Common myeloid progenitor, CD34-positive (primary cell): Measurements from ENCODE around the gene ZBTB17.

Source experiments
- CTCF ChIA-PET: fragments of 350-600 bp; sonication (Branson Sonifier 250); formaldehyde crosslinking; loops from one replicate; lab custom pipeline; 2021; ENCODE audit warnings: antibody characterized with exemption; lab: Charles Lee
- POLR2A ChIA-PET: fragments of 350-600 bp; sonication (Branson Sonifier 250); formaldehyde crosslinking; loops from one replicate; lab custom pipeline; 2021; ENCODE audit warnings: antibody characterized with exemption; lab: Charles Lee
- DNase-seq, 3 donors: peaks; one replicate each; pipeline versions ENCODE4 v3.0.0 to v3.0.0-alpha.2; 2013
- H3K27ac ChIP-seq, 2 experiments: 1 replicate in 1 of 2; 2 replicates in 1 of 2; pipeline ENCODE4 v1.7.0; 2013; ENCODE audit warnings: inconsistent platforms in 2 of 2, low read length in 2 of 2, mild to moderate bottlenecking in 2 of 2, low read depth in 1 of 2, moderate library complexity in 1 of 2; ENCODE audit not compliant: severe bottlenecking in 2 of 2, insufficient read depth in 1 of 2, poor library complexity in 1 of 2
- H3K27me3 ChIP-seq, 5 experiments: replicated peaks in 2 of 5; 1 replicate in 3 of 5; 2 replicates in 2 of 5; pipeline versions ENCODE4 v1.6.1 to v1.7.0; 2013; ENCODE audit warnings: low read length in 4 of 5, mild to moderate bottlenecking in 2 of 5, moderate library complexity in 2 of 5, inconsistent platforms in 1 of 5; ENCODE audit not compliant: insufficient read depth in 5 of 5, control insufficient read depth in 4 of 5
- H3K36me3 ChIP-seq, 4 experiments: 1 replicate in 2 of 4; 2 replicates in 2 of 4; pipeline versions ENCODE4 v1.6.1 to v1.7.0; 2013; ENCODE audit warnings: low read length in 3 of 4, control low read depth in 1 of 4, mild to moderate bottlenecking in 1 of 4; ENCODE audit not compliant: control insufficient read depth in 4 of 4, insufficient read depth in 4 of 4
- H3K4me1 ChIP-seq, 4 experiments: 1 replicate in 3 of 4; 2 replicates in 1 of 4; pipeline versions ENCODE4 v1.6.1 to v1.7.1; 2013; ENCODE audit warnings: low read length in 3 of 4, mild to moderate bottlenecking in 3 of 4, control low read depth in 1 of 4, inconsistent platforms in 1 of 4, moderate library complexity in 1 of 4; ENCODE audit not compliant: control insufficient read depth in 4 of 4, insufficient read depth in 4 of 4; ENCODE audit errors: control extremely low read depth in 1 of 4
- H3K4me3 ChIP-seq, 7 experiments: 1 replicate in 4 of 7; 2 replicates in 3 of 7; pipeline versions ENCODE4 v1.5.1 to v1.7.0; 2013; ENCODE audit warnings: mild to moderate bottlenecking in 7 of 7, low read length in 6 of 7, moderate library complexity in 6 of 7, inconsistent platforms in 2 of 7, low read depth in 2 of 7, control low read depth in 1 of 7; ENCODE audit not compliant: insufficient read depth in 4 of 7, control insufficient read depth in 1 of 7; ENCODE audit errors: extremely low read depth in 1 of 7
- H3K9me3 ChIP-seq, 5 experiments: 1 replicate in 4 of 5; 2 replicates in 1 of 5; pipeline versions ENCODE4 v1.6.1 to v1.7.1; 2013; ENCODE audit warnings: low read length in 4 of 5, mild to moderate bottlenecking in 2 of 5, inconsistent platforms in 1 of 5, low read depth in 1 of 5, moderate library complexity in 1 of 5; ENCODE audit not compliant: control insufficient read depth in 4 of 5, insufficient read depth in 2 of 5; ENCODE audit errors: control extremely low read depth in 1 of 5
- WGBS: methylation state at CpG from one replicate; pipeline ENCODE4 v1.1.5; 2013; ENCODE audit not compliant: insufficient coverage; 5-methylcytosine and 5-hydroxymethylcytosine counted together

Gene ZBTB17

DNA sequence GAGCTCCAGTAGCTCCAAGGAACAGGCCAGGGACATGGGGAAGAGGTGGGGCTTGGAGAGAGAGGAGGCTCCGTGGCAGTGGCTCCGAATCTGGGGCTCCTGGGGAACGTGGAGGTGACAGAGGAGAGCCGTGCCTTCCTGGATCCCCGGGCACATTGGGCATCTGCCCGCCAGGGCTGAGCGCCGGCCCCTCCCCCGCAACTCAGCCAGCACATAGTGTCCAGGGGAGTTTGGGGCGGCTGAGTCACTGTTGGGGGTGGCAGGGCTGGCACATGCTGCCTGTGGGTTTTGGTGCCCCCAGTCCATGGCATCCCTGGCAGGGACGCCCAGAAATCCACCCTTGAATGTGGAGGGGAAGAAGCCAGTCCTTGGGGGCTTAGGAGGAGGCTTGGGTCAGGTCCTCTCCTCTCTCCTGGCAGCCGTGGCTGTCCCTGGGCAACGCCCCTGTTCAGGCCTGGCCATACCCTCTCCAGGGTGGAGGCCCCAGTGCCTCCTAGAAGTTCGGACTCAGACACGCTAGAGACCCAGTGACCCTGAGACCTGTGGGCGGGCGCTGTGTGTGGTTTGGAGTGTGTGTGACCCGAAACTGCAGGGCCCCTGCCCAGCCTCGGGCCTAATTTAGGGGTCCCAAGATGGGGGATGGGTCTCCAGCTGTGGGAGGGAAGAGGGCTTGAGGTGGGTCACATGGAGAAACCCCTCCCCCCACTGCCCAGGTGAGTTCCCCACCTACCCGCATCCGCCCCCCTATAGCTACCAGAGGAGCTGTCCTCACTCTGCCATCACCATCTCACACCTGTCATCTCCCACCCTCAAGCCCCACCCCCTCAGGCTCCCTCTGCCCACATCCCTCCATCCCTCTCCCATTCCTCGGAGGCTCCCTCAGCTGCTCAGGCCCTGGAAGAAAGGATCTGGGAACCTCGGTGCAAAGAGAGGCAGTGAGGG, 40.3 kb upstream of the ZBTB17 start:
- peaks cover 0 to 25% (median 17%) of the 10 kb centered on the region in 4 experiments for H3K4me1 ChIP-seq
- no peak for DNase-seq
- no peaks in the 10 kb centered on the region for H3K9me3 ChIP-seq
- H3K36me3 ChIP-seq, result no peaks in the 10 kb centered on the region
- 89% methylated on average over 12 of the region's 23 CpGs for WGBS
- CTCF ChIA-PET, result interaction anchor here (0.8 to 1.3 kb wide), 2 partner anchors 10 to 15 kb away, joined by 3 to 5 read pairs; no protein-coding TSS in a partner anchor
- H3K27ac ChIP-seq, result no peak overlapping the region
- H3K27me3 ChIP-seq, result peaks cover 0 to 2% (median 0%) of the 10 kb centered on the region in 5 experiments
- POLR2A ChIA-PET, result no interaction called here
- no peak overlapping the region for H3K4me3 ChIP-seq

DNA sequence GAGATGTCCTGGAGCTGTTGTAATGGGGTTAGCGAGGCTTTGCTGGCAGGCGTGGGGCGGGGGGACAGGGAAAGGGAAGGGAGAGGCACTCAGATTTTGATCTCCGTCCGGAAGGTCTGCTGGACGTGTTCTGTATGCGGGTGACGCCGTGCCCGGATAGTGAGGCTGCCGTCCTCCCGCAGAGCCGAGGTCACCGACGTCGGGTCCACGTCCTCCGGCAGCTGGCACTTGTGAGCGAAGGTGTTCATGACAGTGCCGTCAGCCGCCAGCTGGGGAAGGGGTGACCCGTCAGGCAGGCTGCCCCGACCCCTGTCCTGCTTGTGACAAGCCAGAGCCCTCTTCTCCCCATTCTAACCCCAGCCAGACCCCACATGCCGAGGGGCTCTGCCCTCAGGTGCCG, 39.6 kb upstream of the ZBTB17 start:
- H3K27me3 ChIP-seq, result peaks cover 0 to 2% (median 0%) of the 10 kb centered on the region in 5 experiments
- ChIA-PET POLR2A (no interaction called here), CTCF (interaction anchor here (0.8 to 1.3 kb wide), 3 partner anchors 11 to 18 kb away, joined by 3 to 5 read pairs (median 3); no protein-coding TSS in a partner anchor)
- no peaks in the 10 kb centered on the region for H3K9me3 ChIP-seq
- 97% methylated on average over 25 of the region's 25 CpGs for WGBS
- no peaks in the 10 kb centered on the region for H3K36me3 ChIP-seq
- no peak overlapping the region for H3K27ac ChIP-seq
- H3K4me3 ChIP-seq, result no peak overlapping the region
- peaks cover 0 to 25% (median 17%) of the 10 kb centered on the region in 4 experiments for H3K4me1 ChIP-seq
- no peak for DNase-seq

DNA sequence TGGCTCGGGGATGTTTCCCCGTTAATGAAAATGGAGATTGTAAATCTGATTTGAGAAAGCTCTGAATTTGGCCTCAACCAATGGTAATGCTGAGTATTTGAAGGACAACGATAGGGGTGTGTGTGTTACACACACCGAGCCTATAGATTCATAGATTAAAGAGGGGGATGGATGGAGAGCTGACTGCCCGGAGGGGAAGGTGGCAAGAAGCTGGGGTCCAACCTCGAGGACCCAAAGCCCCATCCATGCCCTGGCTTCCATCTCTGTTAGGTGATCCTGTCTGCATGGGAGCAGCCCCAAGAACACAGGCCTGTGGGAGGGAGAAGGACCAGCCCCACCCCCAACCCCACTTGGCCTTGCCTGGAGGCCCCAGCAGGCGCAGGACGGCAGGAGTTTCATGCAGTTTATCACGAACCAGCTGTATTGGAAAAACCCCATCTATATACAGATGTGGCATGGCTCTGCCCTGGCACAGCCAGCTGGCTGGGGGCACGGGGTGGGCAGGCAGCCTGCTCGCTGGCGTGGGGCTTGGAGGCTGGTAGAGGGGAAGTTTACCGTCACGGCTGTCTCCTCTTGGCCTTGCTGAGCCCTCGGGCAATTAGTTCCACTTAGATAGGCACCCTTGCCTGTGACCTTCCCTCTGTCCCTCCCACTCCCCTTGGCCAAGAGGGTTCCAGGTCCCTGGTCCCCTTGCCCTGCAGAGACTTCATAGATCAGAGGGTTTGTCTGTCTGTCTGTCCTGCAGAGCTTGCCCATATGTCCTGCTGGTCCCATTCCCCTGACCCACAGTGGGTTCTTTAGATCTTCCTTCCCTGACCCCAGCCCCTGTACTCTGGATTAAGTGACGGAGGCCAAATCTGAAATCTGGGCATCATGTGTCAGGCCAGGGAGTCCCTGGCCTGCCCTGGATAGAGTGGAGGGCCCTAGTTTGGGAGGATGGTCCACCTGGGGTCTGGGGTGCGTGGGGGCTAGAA, 38.9 kb upstream of the ZBTB17 start:
- peak in 2 of 3 donors; percentile 41 to 44 for DNase-seq
- H3K27me3 ChIP-seq, result peaks cover 0 to 2% (median 0%) of the 10 kb centered on the region in 5 experiments
- ChIA-PET CTCF (interaction anchor here (0.8 to 1.5 kb wide), 5 partner anchors 11 to 203 kb away, joined by 3 to 5 read pairs (median 3); no protein-coding TSS in a partner anchor), POLR2A (no interaction called here)
- no peak overlapping the region for H3K4me3 ChIP-seq
- no peaks in the 10 kb centered on the region for H3K9me3 ChIP-seq
- no peak overlapping the region for H3K27ac ChIP-seq
- no peaks in the 10 kb centered on the region for H3K36me3 ChIP-seq
- WGBS, result 80% methylated on average over 12 of the region's 17 CpGs
- peaks cover 0 to 25% (median 17%) of the 10 kb centered on the region in 4 experiments for H3K4me1 ChIP-seq

DNA sequence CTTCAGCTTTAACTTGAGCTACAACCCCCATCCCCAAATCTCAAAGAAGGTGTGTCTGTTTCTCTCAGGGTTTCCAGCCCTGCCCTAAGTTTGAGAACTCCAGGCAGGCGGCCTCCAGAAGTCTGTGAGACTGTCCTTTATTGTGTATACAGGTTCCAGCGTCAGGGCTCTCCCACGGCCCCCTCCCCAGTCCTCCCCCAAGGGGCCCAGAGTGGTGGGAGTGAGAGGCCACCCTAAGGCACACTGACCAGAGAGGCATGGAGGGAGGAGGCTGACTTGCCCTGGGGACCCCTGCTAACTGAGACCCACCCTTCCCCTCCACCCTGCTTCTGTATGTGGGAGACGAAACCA, 38.0 kb upstream of the ZBTB17 start:
- Histone ChIP-seq H3K36me3 (no peaks in the 10 kb centered on the region), H3K9me3 (no peaks in the 10 kb centered on the region), H3K27me3 (peaks cover 0 to 2% (median 0%) of the 10 kb centered on the region in 5 experiments), H3K27ac (peak overlapping the region in 1 of 2 experiments; percentile 54), H3K4me1 (peaks cover 0 to 25% (median 17%) of the 10 kb centered on the region in 4 experiments), H3K4me3 (no peak overlapping the region)
- ChIA-PET POLR2A (no interaction called here), CTCF (interaction anchor here (1.0 to 1.5 kb wide), 2 partner anchors 199 to 202 kb away, joined by 3 read pairs; no protein-coding TSS in a partner anchor)
- DNase-seq, result no peak
- WGBS, result 94% methylated on average over 2 of the region's 4 CpGs

DNA sequence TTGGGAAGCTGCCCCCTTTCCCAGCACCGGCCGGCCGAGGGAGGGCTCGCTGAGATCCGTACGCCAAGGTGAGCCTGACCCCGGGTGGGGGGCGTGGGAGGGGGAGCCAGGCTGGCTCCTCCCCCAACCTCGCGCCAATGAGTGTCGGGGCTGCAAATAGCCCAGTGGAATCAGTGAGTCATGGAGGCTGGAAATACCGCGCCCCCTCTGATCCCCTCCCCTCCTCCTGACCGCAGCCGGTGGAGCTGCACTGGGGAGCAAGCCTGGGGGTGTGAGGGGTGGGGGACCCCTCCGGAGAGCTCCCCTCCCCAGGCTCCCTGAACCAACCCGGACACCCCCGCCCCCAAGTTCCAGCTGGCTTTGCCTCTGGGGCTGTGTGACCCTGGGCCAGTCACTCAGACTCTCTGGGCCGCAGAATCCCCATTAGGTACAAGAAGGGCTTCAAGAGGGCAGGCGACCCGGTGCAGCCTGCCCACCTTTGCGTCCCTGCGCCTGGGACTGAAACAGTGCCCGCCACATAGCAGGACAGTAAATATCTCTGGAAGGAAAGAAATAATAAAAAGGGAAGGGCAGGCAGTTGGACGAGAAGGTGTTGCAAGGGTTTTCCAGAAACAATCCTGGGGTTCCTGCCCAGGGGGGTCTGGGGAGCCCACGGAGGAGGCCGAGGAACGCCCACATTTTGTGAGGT, 37.5 kb upstream of the ZBTB17 start:
- CTCF ChIA-PET, result interaction anchor here (1.4 to 1.5 kb wide), 2 partner anchors 44 to 198 kb away, joined by 3 to 4 read pairs; no protein-coding TSS in a partner anchor
- Histone ChIP-seq H3K9me3 (no peaks in the 10 kb centered on the region), H3K4me3 (peak overlapping the region in 6 of 7 experiments; percentile 26 to 69 (median 57)), H3K4me1 (peaks cover 0 to 25% (median 17%) of the 10 kb centered on the region in 4 experiments), H3K36me3 (no peaks in the 10 kb centered on the region), H3K27ac (peak overlapping the region in 1 of 2 experiments; percentile 54), H3K27me3 (peaks cover 0 to 2% (median 0%) of the 10 kb centered on the region in 5 experiments)
- DNase-seq, result peak; percentile 65 to 88 (median 88)
- POLR2A ChIA-PET, result no interaction called here
- WGBS, result 87% methylated on average over 10 of the region's 28 CpGs

DNA sequence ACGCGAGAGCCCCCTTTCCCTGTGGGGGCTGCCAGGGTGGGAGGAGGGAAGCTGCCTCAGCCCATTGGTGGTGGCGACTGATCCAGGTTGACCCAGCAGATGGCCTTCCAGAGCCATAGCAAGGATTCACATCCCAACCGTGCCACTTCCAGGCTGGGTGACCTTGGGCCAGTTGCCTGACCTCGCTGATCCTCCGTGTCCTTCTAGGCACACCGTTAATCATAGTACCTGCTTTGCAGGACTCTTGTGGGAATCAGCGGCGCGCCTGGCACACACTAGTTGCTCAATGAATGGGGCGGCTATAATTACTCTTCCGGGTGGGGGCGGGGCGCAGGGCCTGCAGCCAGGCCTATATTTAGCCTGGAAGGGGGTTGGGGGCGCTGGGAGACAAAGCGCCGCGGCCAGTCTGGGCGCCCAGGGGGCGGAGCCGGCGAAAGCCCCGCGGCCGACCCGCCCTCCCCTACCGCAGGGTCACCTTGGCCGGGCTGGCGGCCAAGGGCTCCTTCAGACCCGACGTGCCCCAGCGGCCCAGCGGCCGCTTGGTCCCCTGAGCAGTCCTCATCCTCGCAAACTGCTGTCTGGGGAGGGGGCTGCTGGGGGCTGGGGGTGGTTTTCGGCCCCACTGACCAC, 36.8 kb upstream of the ZBTB17 start:
- Histone ChIP-seq H3K27ac (no peak overlapping the region), H3K9me3 (no peaks in the 10 kb centered on the region), H3K4me1 (peaks cover 0 to 25% (median 17%) of the 10 kb centered on the region in 4 experiments), H3K27me3 (peaks cover 0 to 2% (median 0%) of the 10 kb centered on the region in 5 experiments), H3K36me3 (no peaks in the 10 kb centered on the region), H3K4me3 (peak overlapping the region in 6 of 7 experiments; percentile 26 to 69 (median 57))
- WGBS, result 6% methylated on average over 22 of the region's 36 CpGs
- POLR2A ChIA-PET, result no interaction called here
- DNase-seq, result peak in 2 of 3 donors; percentile 67 to 72
- CTCF ChIA-PET, result interaction anchor here (1.4 kb wide), 1 partner anchor 45 kb away, joined by 4 read pairs; no protein-coding TSS in a partner anchor
